Heart left ventricle (tissue), 16 donors: Measurements from ENCODE around the gene TTLL10. TPM values are rescaled to one million over a fixed set of nuclear protein-coding genes. Genes with fewer than 3 reads are reported as not detected.

Experiments used
- ATAC-seq, 4 donors: fragments of 200-7000 bp; cut with Tn5 transposase; one replicate each; pipeline ENCODE4 v1.9.1; 2020 to 2022; ENCODE audit warnings: moderate library complexity in 4 of 4, mild to moderate bottlenecking in 3 of 4, moderate number of reproducible peaks in 1 of 4
- DNase-seq, 5 donors: peaks; one replicate each; pipeline ENCODE4 v3.0.0-alpha.2; 2020
- H3K27ac ChIP-seq, 12 donors: fragments of 200-600 bp; sonication (generic) in 4 of 12; one replicate each; pipeline versions ENCODE4 v1.5.0 to v1.8.0; 2016 to 2022; ENCODE audit warnings: mild to moderate bottlenecking in 2 of 12
- H3K27me3 ChIP-seq, 9 donors: fragments of 200-600 bp; sonication (generic) in 2 of 9; one replicate each; pipeline versions ENCODE4 v1.5.1 to v1.8.0; 2016 to 2022; ENCODE audit warnings: mild to moderate bottlenecking in 3 of 9
- H3K36me3 ChIP-seq, 9 donors: fragments of 200-600 bp; sonication (generic) in 2 of 9; one replicate each; pipeline versions ENCODE4 v1.5.0 to v1.8.0; 2018 to 2022; ENCODE audit warnings: mild to moderate bottlenecking in 2 of 9
- H3K4me1 ChIP-seq, 12 donors: fragments of 200-600 bp; sonication (generic) in 4 of 12; one replicate each; pipeline versions ENCODE4 v1.5.0 to v1.8.0; 2016 to 2022; ENCODE audit warnings: mild to moderate bottlenecking in 3 of 12
- H3K4me3 ChIP-seq, 12 donors: fragments of 200-600 bp; sonication (generic) in 4 of 12; one replicate each; pipeline versions ENCODE4 v1.5.0 to v1.8.0; 2017 to 2022; ENCODE audit warnings: mild to moderate bottlenecking in 9 of 12, moderate library complexity in 4 of 12
- H3K9me3 ChIP-seq, 12 donors: fragments of 200-600 bp; sonication (generic) in 4 of 12; one replicate each; pipeline versions ENCODE4 v1.5.0 to v1.8.0; 2016 to 2022; ENCODE audit warnings: mild to moderate bottlenecking in 1 of 12
- POLR2A ChIP-seq, 2 donors: fragments of 450-650 bp; IDR thresholded peaks; one replicate each; pipeline ENCODE4 v1.6.1; 2017; ENCODE audit warnings: antibody characterized with exemption in 2 of 2, mild to moderate bottlenecking in 2 of 2, moderate library complexity in 2 of 2
- WGBS, 4 donors: extraction: QIAGEN DNeasy Blood & Tissue Kit in 2 of 4; methylation state at CpG; one replicate each; pipeline versions ENCODE4 v1.1.5 to v1.1.7; 2013 to 2018; 5-methylcytosine and 5-hydroxymethylcytosine counted together
- intact Hi-C, 10 donors: fragments of 100-400 bp; cut with DNase I; formaldehyde crosslinking; loops; one replicate each; pipeline versions ENCODE4 v1.11.1 to v1.14.2; 2022
- polyA plus RNA-seq, 2 donors: library from polyadenylated mRNA; stranded (reverse); fragments of 200-250 nt; gene quantifications; one replicate each; pipeline ENCODE4 v1.2.3, GENCODE V29; 2013
- total RNA-seq, 9 donors: library from RNA; depleted of rRNA in 2 of 9; stranded (reverse); fragments of >200 nt in 2 of 9; fragmentation: NEBNext Ultra II Directional in 3 of 9; extraction: Animal tissue kit (Norgen Biotek cat#: 25700) in 3 of 9; gene quantifications; one replicate each; pipeline versions ENCODE4 v1.1.0 to v1.2.4, GENCODE V29; 2016 to 2023
- TF ChIP-seq, protein P1 (sequence below), 12 donors: fragments of 200-600 bp; sonication (generic) in 4 of 12; IDR thresholded peaks; one replicate each; pipeline versions ENCODE4 v1.5.0 to v1.8.0; 2018 to 2022; ENCODE audit warnings: antibody characterized with exemption in 12 of 12, mild to moderate bottlenecking in 5 of 12
- donor health status: ischemic (EF 13 %, LVEDD 7.1; RV severe dilation, severe dysfunction).
- donor health status: healthy with polysubstance abuse.
- donor health status: DM: no; HTN: yes; CAD: no.
- donor health status: DM: no; HTN: no; CAD: no.
- donor health status: ischemic (EF 25% LVEDD 6.9; RV normal size, moderate dysfunction).
- donor health status: ischemic (EF 25% LVEDD 5.7; RV mildly dilated, moderate dysfunction).
- donor health status: healthy.
- donor health status: DM: yes; HTN: yes; CAD: no.
- donor health status: ischemic (EF 35%, LVEDD 5.7; RV mildly dilated, moderate dysfunction).
- donor health status: nonischemic (EF 11% LVEDD 7.7; RV severe dilation, severe dysfunction).
- donor health status: DM: yes; HTN: yes; CAD: no.
- donor health status: PGD.
- donor health status: ischemic (EF 29% LVEDD 5.4; RV normal size, mild dysfunction).
- donor health status: nonischemic (EF 23%, LVEDD 6.1; RV moderate dilation, normal function).

The TTLL10 gene
- total and polyA plus RNA-seq, 11 donors, result 0.03 to 0.53 (median 0.21) TPM; not detected in 4

DNA sequence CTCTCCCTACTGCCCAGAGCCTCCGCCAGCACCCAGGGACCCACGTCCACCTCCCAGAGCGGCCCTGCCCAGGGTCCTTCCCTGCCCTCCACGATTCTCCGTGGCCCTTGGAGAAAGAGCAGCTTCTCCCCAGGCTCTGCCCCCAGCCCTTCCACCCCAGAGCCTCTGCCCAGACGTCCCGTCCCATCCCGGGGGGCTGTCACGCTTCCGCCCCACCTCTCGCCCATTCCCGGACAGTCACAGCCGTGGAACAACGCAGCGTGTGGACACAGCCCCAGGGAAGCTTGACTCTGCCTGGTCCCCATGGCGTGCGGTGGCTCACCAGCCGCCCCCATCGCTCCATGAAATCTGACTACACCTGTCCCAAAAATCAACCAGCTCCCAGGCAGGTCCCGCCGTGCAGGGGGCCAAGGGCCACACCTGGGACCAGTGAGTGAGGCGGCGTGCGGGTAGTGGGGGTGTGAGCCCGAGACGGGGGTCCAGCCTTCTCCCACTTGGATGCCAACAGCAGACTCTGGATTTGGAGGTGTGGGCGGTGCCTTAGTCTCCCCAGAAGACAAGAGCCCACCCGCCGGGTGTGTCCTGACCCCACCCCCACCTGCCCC, 12.5 kb upstream of the TTLL10 start:
- no peak for DNase-seq
- H3K9me3 ChIP-seq, result no peaks in the 10 kb centered on the region
- H3K4me1 ChIP-seq, result peaks cover 3 to 15% (median 12%) of the 10 kb centered on the region in 12 donors
- peaks cover 7 to 48% (median 31%) of the 10 kb centered on the region in 9 donors for H3K27me3 ChIP-seq
- WGBS, 4 donors, result 86 to 91% (median 89%) methylated on average over 21 to 29 of the region's 29 CpGs
- H3K4me3 ChIP-seq, result no peak overlapping the region
- intact Hi-C loops, result loop anchor here in 1 of 10 donors (5.0 kb wide), 1 partner anchor 41 kb away; no protein-coding TSS in a partner anchor
- no peak for TF ChIP-seq POLR2A (IDR thresholded peaks at IDR 0.05)
- TF ChIP-seq, protein P1, sequence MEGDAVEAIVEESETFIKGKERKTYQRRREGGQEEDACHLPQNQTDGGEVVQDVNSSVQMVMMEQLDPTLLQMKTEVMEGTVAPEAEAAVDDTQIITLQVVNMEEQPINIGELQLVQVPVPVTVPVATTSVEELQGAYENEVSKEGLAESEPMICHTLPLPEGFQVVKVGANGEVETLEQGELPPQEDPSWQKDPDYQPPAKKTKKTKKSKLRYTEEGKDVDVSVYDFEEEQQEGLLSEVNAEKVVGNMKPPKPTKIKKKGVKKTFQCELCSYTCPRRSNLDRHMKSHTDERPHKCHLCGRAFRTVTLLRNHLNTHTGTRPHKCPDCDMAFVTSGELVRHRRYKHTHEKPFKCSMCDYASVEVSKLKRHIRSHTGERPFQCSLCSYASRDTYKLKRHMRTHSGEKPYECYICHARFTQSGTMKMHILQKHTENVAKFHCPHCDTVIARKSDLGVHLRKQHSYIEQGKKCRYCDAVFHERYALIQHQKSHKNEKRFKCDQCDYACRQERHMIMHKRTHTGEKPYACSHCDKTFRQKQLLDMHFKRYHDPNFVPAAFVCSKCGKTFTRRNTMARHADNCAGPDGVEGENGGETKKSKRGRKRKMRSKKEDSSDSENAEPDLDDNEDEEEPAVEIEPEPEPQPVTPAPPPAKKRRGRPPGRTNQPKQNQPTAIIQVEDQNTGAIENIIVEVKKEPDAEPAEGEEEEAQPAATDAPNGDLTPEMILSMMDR (IDR thresholded peaks at IDR 0.05), result no peak
- ATAC-seq, result no peak
- no peaks in the 10 kb centered on the region for H3K36me3 ChIP-seq
- H3K27ac ChIP-seq, result no peak overlapping the region

DNA sequence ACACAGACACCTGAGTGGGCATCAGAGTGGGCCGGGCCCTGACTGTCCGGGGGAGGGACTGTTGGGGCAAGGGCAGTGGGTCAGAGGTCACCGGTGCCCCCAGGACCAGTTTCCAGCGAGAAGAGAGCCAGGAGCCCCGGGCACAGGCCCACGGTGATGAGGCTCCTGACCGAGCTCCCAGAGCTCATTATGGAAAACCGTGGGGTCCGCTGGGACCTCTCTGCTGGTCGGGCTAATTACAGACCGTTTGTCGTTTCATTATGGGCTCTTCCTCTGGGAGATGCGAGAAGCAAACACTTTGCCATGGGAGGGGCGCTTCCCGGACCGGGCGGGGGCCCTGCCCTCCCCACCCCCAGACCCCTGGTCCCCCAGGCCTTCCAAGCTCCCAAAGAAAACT, 12.0 kb upstream of the TTLL10 start:
- no peak overlapping the region for H3K27ac ChIP-seq
- peaks cover 3 to 15% (median 12%) of the 10 kb centered on the region in 12 donors for H3K4me1 ChIP-seq
- H3K9me3 ChIP-seq, result no peaks in the 10 kb centered on the region
- ATAC-seq (no peak), DNase-seq (no peak)
- intact Hi-C loops, result loop anchor here in 1 of 10 donors (5.0 kb wide), 1 partner anchor 41 kb away; no protein-coding TSS in a partner anchor
- 33 to 65% (median 59%) methylated on average over 14 to 17 of the region's 17 CpGs for WGBS, 4 donors
- peaks cover 7 to 53% (median 35%) of the 10 kb centered on the region in 9 donors for H3K27me3 ChIP-seq
- no peak overlapping the region for H3K4me3 ChIP-seq
- TF ChIP-seq POLR2A (IDR thresholded peaks at IDR 0.05), result no peak
- TF ChIP-seq, protein P1 (IDR thresholded peaks at IDR 0.05), result no peak
- no peaks in the 10 kb centered on the region for H3K36me3 ChIP-seq

GRCh38 chr1:1162597-1163537, 10.8 kb upstream of the TTLL10 start:
- intact Hi-C loops, result loop anchor here in 1 of 10 donors (5.0 kb wide), 1 partner anchor 39 kb away; no protein-coding TSS in a partner anchor
- H3K27me3 ChIP-seq, result peaks cover 12 to 65% (median 36%) of the 10 kb centered on the region in 9 donors
- H3K36me3 ChIP-seq, result no peaks in the 10 kb centered on the region
- WGBS, 4 donors, result 48 to 84% (median 69%) methylated on average over 17 to 73 of the region's 73 CpGs
- TF ChIP-seq POLR2A (IDR thresholded peaks at IDR 0.05), result no peak
- no peak for DNase-seq
- peaks cover 3 to 11% (median 10%) of the 10 kb centered on the region in 12 donors for H3K4me1 ChIP-seq
- no peak for ATAC-seq
- no peak overlapping the region for H3K27ac ChIP-seq
- H3K9me3 ChIP-seq, result no peaks in the 10 kb centered on the region
- H3K4me3 ChIP-seq, result no peak overlapping the region

DNA sequence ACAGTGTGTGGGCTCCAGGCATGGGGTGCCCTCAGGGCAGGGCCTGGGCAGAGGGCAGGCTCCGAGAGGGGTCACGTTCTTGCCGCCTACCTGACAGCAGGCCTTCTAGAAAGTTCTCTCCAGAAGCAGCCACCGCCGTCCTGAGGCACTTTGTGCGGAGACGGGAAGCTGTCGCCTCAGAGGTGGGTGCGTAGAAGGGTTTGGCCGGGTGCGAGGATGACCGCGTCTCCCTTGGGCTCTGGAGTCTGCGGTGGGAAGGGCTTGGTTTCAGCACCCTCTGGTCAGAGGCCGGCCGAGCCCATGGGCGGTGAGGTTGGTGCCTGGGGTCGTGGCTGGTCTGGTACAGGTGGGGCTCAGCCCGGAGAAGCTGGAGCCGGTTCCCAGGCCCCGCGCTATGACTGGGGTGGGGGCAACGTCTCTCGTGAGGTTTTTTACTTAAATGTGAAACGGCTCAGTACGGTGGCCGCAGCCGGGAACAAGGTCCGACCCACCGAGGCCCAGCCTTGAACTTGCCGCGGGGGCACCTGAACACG, 10.1 kb upstream of the TTLL10 start:
- ATAC-seq (no peak), DNase-seq (no peak)
- intact Hi-C loops, result loop anchor here in 1 of 10 donors (5.0 kb wide), 1 partner anchor 39 kb away; no protein-coding TSS in a partner anchor
- peaks cover 0 to 3% (median 3%) of the 10 kb centered on the region in 12 donors for H3K4me1 ChIP-seq
- no peaks in the 10 kb centered on the region for H3K9me3 ChIP-seq
- TF ChIP-seq, protein P1 (IDR thresholded peaks at IDR 0.05), result no peak
- no peak for TF ChIP-seq POLR2A (IDR thresholded peaks at IDR 0.05)
- H3K4me3 ChIP-seq, result no peak overlapping the region
- H3K27ac ChIP-seq, result no peak overlapping the region
- H3K27me3 ChIP-seq, result peaks cover 18 to 73% (median 41%) of the 10 kb centered on the region in 9 donors
- H3K36me3 ChIP-seq, result no peaks in the 10 kb centered on the region
- 90 to 93% (median 92%) methylated on average over 26 to 33 of the region's 33 CpGs for WGBS, 4 donors
